ENCODE data around the gene IGFBP7.

The IGFBP7 gene

GRCh38 chr4:57097711-57098110 lies 12.5 kb downstream of the IGFBP7 start:
- WGBS, 2 experiments (ENCODE audit: insufficient coverage in 2 of 2), result no CpG with 5 or more reads among the region's 2 CpGs
- Histone ChIP-seq H3K4me1 (ENCODE audit: control insufficient read depth, insufficient read depth, low read length, poor library complexity, severe bottlenecking) (peaks cover 56% of the 10 kb centered on the region), H3K36me3 (ENCODE audit: control insufficient read depth, insufficient read depth, low read length) (peaks cover 31% of the 10 kb centered on the region), H3K9me3 (ENCODE audit: control insufficient read depth, low read length) (no peaks in the 10 kb centered on the region), H3K27ac (ENCODE audit: low read depth, low read length, severe bottlenecking) (peak overlapping the region; percentile 69), H3K4me3 (ENCODE audit: extremely low read depth, insufficient read depth, low read length, poor library complexity, severe bottlenecking) (no peak overlapping the region)

DNA sequence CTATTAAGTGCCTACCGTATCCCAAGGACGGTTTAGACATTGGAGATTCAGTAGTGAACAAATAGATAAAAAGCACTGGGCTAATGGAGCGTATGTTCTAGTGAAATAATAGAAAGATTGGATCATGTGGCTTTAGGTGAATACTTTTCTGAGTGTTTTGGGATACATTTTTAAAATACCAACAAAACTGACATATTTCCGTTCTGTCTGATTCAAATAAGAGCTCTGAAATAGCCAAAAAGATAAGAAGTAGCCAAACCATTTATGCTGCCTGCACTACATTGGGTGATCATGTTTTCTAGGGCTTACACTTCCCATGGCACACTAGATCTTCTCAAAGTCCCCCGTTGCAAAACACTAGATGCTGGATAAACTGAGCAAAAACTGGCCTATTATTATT lies 14.2 kb downstream of the IGFBP7 start:
- WGBS, 2 experiments (ENCODE audit: insufficient coverage in 2 of 2), result 80 to 87% methylated on average over 1 to 3 of the region's 5 CpGs
- Histone ChIP-seq H3K36me3 (ENCODE audit: control insufficient read depth, insufficient read depth, low read length) (peaks cover 31% of the 10 kb centered on the region), H3K4me3 (ENCODE audit: extremely low read depth, insufficient read depth, low read length, poor library complexity, severe bottlenecking) (no peak overlapping the region), H3K9me3 (ENCODE audit: control insufficient read depth, low read length) (no peaks in the 10 kb centered on the region), H3K4me1 (ENCODE audit: control insufficient read depth, insufficient read depth, low read length, poor library complexity, severe bottlenecking) (peaks cover 46% of the 10 kb centered on the region), H3K27ac (ENCODE audit: low read depth, low read length, severe bottlenecking) (no peak overlapping the region)

DNA sequence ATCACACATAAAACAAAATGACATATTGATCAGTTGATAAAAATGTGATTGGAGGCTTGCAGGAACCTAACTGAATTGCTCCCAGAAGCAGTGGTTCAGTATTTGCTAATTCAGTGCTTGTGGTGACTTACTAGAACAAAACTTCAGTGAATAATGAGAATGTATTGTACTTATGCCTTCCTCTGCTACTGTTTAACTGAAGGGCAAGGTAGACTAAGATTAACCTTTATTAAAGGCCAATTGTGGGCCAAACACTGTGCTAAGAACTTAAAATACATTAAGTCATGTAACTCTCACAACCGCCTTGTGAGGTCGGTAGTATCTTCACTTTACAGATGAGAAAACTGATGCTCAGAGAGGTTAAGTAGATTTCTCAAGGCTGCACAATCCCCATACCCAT lies 14.9 kb downstream of the IGFBP7 start:
- no peak overlapping the region for H3K4me3 ChIP-seq (ENCODE audit: extremely low read depth, insufficient read depth, low read length, poor library complexity, severe bottlenecking)
- H3K36me3 ChIP-seq (ENCODE audit: control insufficient read depth, insufficient read depth, low read length), result peaks cover 34% of the 10 kb centered on the region
- H3K9me3 ChIP-seq (ENCODE audit: control insufficient read depth, low read length), result no peaks in the 10 kb centered on the region
- no peak overlapping the region for H3K27ac ChIP-seq (ENCODE audit: low read depth, low read length, severe bottlenecking)
- 100% methylated on average over 2 of the region's 2 CpGs; no CpG with 5 or more reads in 1 of the 2 experiments for WGBS, 2 experiments (ENCODE audit: insufficient coverage in 2 of 2)
- H3K4me1 ChIP-seq (ENCODE audit: control insufficient read depth, insufficient read depth, low read length, poor library complexity, severe bottlenecking), result peaks cover 52% of the 10 kb centered on the region

DNA sequence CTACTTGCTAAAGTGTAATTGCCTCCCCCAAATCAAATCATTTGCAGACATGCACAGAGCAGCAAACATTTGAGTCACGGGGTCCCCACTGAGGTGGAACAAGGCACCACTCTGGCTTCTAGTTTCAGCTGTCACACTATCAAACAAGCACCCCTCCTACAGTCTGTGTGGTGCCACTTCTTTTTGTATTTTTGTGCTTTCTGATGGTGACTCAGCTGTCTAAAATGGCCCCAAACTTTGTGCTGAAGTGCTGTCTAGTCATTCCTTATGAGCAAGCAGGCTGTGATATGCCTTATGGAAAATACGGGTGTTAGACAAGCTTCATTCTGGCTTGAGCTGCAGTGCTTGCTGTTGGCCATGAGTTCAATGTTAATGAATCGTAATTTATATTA lies 15.4 kb downstream of the IGFBP7 start:
- peaks cover 54% of the 10 kb centered on the region for H3K4me1 ChIP-seq (ENCODE audit: control insufficient read depth, insufficient read depth, low read length, poor library complexity, severe bottlenecking)
- H3K36me3 ChIP-seq (ENCODE audit: control insufficient read depth, insufficient read depth, low read length), result peaks cover 36% of the 10 kb centered on the region
- no peak overlapping the region for H3K4me3 ChIP-seq (ENCODE audit: extremely low read depth, insufficient read depth, low read length, poor library complexity, severe bottlenecking)
- WGBS, 2 experiments (ENCODE audit: insufficient coverage in 2 of 2), result 100% methylated on average over 1 of the region's 3 CpGs; no CpG with 5 or more reads in 1 of the 2 experiments
- H3K27ac ChIP-seq (ENCODE audit: low read depth, low read length, severe bottlenecking), result peak overlapping the region; percentile 24
- H3K9me3 ChIP-seq (ENCODE audit: control insufficient read depth, low read length), result no peaks in the 10 kb centered on the region

DNA sequence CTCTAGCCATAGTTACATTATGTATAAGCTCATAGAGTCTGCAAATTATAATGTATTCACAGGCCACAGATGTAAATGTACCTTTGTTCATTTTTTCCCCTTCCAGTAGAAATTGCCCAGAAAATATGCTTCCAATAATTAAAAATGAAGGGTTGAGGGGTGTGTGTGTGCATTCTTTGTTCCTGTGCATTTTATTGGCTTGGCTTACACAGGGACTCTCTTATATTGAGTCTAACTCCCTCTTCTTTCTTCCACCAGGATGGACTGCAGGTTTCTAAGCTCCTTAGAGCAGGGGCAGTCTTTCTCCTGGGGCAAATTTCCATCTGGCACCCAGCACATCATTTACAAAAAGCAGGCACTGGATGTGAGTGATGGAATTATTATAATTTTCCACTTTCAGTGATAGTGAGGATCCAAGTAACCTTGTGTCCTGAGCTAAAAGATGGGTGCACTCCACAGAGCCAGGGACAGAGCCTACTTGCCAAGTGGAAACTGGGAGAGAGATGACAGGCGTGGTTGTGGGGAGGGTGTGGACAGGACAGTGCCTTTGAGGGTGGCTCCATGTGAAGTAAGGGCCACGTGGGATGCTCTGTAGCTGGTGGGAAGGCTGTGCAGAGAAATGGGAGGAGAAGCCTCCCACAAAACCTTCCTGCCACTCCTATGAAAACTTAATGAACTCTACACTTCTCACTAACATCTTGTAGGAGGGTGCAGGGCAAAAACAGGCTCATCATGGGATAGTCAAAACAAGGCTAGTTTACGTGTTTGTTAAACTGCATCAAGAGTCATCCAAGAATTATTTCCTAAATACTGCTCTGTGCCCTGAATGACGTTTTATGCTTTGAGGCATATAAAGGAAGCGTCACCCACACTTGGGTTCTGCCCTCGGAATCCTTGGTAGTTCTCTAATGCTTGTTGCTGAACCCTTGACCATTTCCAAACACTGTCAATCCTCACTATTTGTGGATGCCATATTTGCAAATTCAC lies 16.0 kb downstream of the IGFBP7 start:
- H3K4me1 ChIP-seq (ENCODE audit: control insufficient read depth, insufficient read depth, low read length, poor library complexity, severe bottlenecking), result peaks cover 52% of the 10 kb centered on the region
- no peaks in the 10 kb centered on the region for H3K9me3 ChIP-seq (ENCODE audit: control insufficient read depth, low read length)
- H3K36me3 ChIP-seq (ENCODE audit: control insufficient read depth, insufficient read depth, low read length), result peaks cover 42% of the 10 kb centered on the region
- H3K27ac ChIP-seq (ENCODE audit: low read depth, low read length, severe bottlenecking), result peak overlapping the region; percentile 24
- 94 to 95% methylated on average over 4 to 5 of the region's 6 CpGs for WGBS, 2 experiments (ENCODE audit: insufficient coverage in 2 of 2)
- no peak overlapping the region for H3K4me3 ChIP-seq (ENCODE audit: extremely low read depth, insufficient read depth, low read length, poor library complexity, severe bottlenecking)

DNA sequence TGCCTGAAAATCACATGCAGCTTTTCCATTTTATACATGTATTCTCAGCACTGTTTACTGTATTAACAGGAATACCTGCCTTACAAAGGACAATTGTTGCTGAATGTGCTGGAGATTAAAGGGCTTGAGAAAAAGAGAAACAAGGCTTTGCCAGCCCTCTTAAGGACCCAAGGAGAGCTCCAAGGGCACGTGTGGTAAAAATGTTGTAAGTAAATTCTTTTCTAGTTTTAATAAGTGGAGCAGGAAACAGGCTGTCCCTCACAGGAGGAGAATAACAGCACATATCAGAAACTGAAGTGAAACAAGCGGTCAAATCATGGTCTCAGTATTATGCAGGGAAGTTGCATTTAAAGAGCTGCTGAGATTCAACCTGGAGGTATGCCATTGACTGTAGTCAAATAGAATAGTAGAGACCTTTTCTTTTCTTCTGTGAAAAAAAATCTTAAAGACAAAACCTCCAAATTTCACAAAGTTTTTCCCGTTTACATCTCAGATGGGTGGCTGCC lies 18.5 kb downstream of the IGFBP7 start:
- H3K36me3 ChIP-seq (ENCODE audit: control insufficient read depth, insufficient read depth, low read length), result peaks cover 58% of the 10 kb centered on the region
- H3K4me3 ChIP-seq (ENCODE audit: extremely low read depth, insufficient read depth, low read length, poor library complexity, severe bottlenecking), result no peak overlapping the region
- peaks cover 41% of the 10 kb centered on the region for H3K4me1 ChIP-seq (ENCODE audit: control insufficient read depth, insufficient read depth, low read length, poor library complexity, severe bottlenecking)
- no peaks in the 10 kb centered on the region for H3K9me3 ChIP-seq (ENCODE audit: control insufficient read depth, low read length)
- H3K27ac ChIP-seq (ENCODE audit: low read depth, low read length, severe bottlenecking), result no peak overlapping the region
- 56 to 57% methylated on average over 1 to 3 of the region's 3 CpGs for WGBS, 2 experiments (ENCODE audit: insufficient coverage in 2 of 2)

GRCh38 chr4:57090079-57090478 lies 20.1 kb downstream of the IGFBP7 start:
- WGBS, 2 experiments (ENCODE audit: insufficient coverage in 2 of 2), result 100% methylated on average over 3 of the region's 3 CpGs; no CpG with 5 or more reads in 1 of the 2 experiments
- H3K9me3 ChIP-seq (ENCODE audit: control insufficient read depth, low read length), result no peaks in the 10 kb centered on the region
- peak overlapping the region; percentile 37 for H3K27ac ChIP-seq (ENCODE audit: low read depth, low read length, severe bottlenecking)
- H3K36me3 ChIP-seq (ENCODE audit: control insufficient read depth, insufficient read depth, low read length), result peaks cover 61% of the 10 kb centered on the region
- no peak overlapping the region for H3K4me3 ChIP-seq (ENCODE audit: extremely low read depth, insufficient read depth, low read length, poor library complexity, severe bottlenecking)
- H3K4me1 ChIP-seq (ENCODE audit: control insufficient read depth, insufficient read depth, low read length, poor library complexity, severe bottlenecking), result peaks cover 30% of the 10 kb centered on the region

GRCh38 chr4:57089549-57089948 lies 20.6 kb downstream of the IGFBP7 start:
- H3K4me3 ChIP-seq (ENCODE audit: extremely low read depth, insufficient read depth, low read length, poor library complexity, severe bottlenecking), result no peak overlapping the region
- H3K4me1 ChIP-seq (ENCODE audit: control insufficient read depth, insufficient read depth, low read length, poor library complexity, severe bottlenecking), result peaks cover 24% of the 10 kb centered on the region
- WGBS, 2 experiments (ENCODE audit: insufficient coverage in 2 of 2), result 80% methylated on average over 1 of the region's 2 CpGs; no CpG with 5 or more reads in 1 of the 2 experiments
- peaks cover 65% of the 10 kb centered on the region for H3K36me3 ChIP-seq (ENCODE audit: control insufficient read depth, insufficient read depth, low read length)
- H3K27ac ChIP-seq (ENCODE audit: low read depth, low read length, severe bottlenecking), result no peak overlapping the region
- H3K9me3 ChIP-seq (ENCODE audit: control insufficient read depth, low read length), result no peaks in the 10 kb centered on the region

DNA sequence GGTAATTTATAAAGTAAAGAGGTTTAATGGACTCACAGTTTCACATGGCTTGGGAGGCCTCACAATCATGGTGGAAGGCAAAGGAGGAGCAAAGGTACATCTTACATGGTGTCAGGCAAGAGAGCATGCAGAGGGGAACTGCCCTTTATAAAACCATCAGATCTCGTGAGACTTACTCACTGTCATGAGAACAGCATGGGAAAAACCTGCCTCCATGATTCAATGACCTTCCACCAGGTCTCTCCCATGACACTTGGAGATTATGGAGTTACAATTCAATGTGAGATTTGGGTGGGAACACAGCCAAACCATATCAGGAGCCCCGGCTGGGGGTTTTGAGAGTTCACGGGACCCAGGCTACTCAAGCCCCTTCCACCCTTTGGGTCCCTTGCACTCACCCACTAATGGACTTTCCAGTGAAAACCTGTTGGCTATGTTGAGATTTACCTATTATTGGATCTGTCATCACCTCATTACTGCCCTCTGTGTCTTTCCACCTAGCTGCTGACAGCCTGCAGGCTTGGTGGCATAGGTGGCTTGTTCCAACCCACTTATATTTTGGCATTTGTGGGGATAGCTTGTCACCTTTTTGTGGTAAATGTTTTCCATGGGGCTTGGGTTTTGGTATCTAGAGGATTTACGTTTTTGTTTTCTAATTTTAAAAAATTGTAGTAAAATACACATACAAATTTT lies 24.0 kb downstream of the IGFBP7 start:
- H3K9me3 ChIP-seq (ENCODE audit: control insufficient read depth, low read length), result no peaks in the 10 kb centered on the region
- H3K4me3 ChIP-seq (ENCODE audit: extremely low read depth, insufficient read depth, low read length, poor library complexity, severe bottlenecking), result no peak overlapping the region
- 92% methylated on average over 2 of the region's 4 CpGs; no CpG with 5 or more reads in 1 of the 2 experiments for WGBS, 2 experiments (ENCODE audit: insufficient coverage in 2 of 2)
- peaks cover 61% of the 10 kb centered on the region for H3K36me3 ChIP-seq (ENCODE audit: control insufficient read depth, insufficient read depth, low read length)
- no peak overlapping the region for H3K27ac ChIP-seq (ENCODE audit: low read depth, low read length, severe bottlenecking)
- peaks cover 41% of the 10 kb centered on the region for H3K4me1 ChIP-seq (ENCODE audit: control insufficient read depth, insufficient read depth, low read length, poor library complexity, severe bottlenecking)

- peaks cover 43% of the 10 kb centered on the region for H3K4me1 ChIP-seq (ENCODE audit: control insufficient read depth, insufficient read depth, low read length, poor library complexity, severe bottlenecking)
- no CpG with 5 or more reads among the region's 4 CpGs for whole genome bisulfite sequencing, 2 experiments (ENCODE audit: insufficient coverage in 2 of 2)
- H3K9me3 ChIP-seq (ENCODE audit: control insufficient read depth, low read length), result no peaks in the 10 kb centered on the region
- H3K27ac ChIP-seq (ENCODE audit: low read depth, low read length, severe bottlenecking), result no peak overlapping the region
- H3K4me3 ChIP-seq (ENCODE audit: extremely low read depth, insufficient read depth, low read length, poor library complexity, severe bottlenecking), result no peak overlapping the region
- peaks cover 53% of the 10 kb centered on the region for H3K36me3 ChIP-seq (ENCODE audit: control insufficient read depth, insufficient read depth, low read length)
These were observed 24.9 kb downstream of the IGFBP7 start for GRCh38 chr4:57085278-57085677.
